Measurements from ENCODE around the gene NR1D2.

DNA sequence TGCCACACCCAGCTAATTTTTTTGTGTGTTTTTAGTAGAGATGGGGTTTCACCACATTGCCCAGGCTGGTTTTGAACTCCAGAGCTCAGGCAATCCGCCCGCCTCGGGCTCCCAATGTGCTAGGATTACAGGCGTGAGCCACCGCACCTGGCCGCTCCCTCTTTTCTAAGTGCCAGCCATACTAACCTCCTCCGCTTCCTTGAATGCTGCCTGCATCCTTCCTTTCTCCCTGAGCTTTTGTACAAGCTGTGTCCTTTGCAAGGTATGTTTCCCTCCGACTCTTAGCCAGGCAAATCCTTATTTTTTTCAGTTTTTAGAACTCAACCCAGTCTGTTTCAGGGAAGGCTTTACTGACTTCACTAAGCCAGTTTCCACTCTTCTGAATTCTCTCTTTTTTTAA lies 60.6 kb downstream of the NR1D2 start:
- no peak for TF ChIP-seq EZH2phosphoT487 (IDR thresholded peaks at IDR 0.05; ENCODE audit: borderline replicate concordance, low read length)
- TF ChIP-seq, protein P1, sequence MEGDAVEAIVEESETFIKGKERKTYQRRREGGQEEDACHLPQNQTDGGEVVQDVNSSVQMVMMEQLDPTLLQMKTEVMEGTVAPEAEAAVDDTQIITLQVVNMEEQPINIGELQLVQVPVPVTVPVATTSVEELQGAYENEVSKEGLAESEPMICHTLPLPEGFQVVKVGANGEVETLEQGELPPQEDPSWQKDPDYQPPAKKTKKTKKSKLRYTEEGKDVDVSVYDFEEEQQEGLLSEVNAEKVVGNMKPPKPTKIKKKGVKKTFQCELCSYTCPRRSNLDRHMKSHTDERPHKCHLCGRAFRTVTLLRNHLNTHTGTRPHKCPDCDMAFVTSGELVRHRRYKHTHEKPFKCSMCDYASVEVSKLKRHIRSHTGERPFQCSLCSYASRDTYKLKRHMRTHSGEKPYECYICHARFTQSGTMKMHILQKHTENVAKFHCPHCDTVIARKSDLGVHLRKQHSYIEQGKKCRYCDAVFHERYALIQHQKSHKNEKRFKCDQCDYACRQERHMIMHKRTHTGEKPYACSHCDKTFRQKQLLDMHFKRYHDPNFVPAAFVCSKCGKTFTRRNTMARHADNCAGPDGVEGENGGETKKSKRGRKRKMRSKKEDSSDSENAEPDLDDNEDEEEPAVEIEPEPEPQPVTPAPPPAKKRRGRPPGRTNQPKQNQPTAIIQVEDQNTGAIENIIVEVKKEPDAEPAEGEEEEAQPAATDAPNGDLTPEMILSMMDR (IDR thresholded peaks at IDR 0.05; ENCODE audit: low read depth, low read length, poor library complexity, severe bottlenecking), result no peak

Data from DOHH2 (cell line).